22Rv1 (cell line): ENCODE measurements around the gene DPP3.

Source experiments
- CTCF ChIP-seq: fragments of 450-650 bp; IDR thresholded peaks from 2 replicates; pipeline ENCODE4 v1.5.1; 2017; ENCODE audit warnings: mild to moderate bottlenecking
- ZFX ChIP-seq: fragments of 450-650 bp; IDR thresholded peaks from 2 replicates; pipeline ENCODE4 v1.6.1; 2017; ENCODE audit warnings: antibody characterized with exemption, borderline replicate concordance

- TF ChIP-seq CTCF = no peak
- no peak for TF ChIP-seq ZFX
Measured at GRCh38 chr11:66498506-66498905, 18.3 kb downstream of the DPP3 start.
